ENCODE data around the gene UBE2E1.

Gene UBE2E1

GRCh38 chr3:23796518-23796917, 9.2 kb upstream of the UBE2E1 start:
- no peak for DNase-seq

GRCh38 chr3:23797491-23797890, 8.3 kb upstream of the UBE2E1 start:
- DNase-seq = no peak

- DNase-seq = no peak
Observed at GRCh38 chr3:23798456-23798855, 7.3 kb upstream of the UBE2E1 start.

DNA sequence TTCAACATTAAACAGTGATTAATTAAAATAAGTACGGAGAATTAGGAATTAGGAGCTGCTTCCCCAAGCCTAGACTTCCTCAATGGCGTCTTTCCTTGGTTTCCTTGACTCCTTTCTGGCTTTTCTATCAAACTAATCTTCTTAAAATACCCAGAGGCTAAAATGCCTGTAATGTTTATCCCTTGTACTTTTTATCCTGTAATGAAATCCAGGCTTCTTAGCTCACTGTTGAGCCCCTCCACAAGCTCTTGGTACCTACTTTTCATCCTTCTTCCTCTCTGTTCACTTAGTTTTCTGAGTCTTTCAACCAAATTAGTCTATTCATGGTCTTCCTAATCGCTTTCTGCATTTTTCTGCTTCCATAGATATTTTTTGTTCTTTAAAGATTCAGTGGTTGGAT, 6.9 kb upstream of the UBE2E1 start:
- DNase-seq = no peak

DNA sequence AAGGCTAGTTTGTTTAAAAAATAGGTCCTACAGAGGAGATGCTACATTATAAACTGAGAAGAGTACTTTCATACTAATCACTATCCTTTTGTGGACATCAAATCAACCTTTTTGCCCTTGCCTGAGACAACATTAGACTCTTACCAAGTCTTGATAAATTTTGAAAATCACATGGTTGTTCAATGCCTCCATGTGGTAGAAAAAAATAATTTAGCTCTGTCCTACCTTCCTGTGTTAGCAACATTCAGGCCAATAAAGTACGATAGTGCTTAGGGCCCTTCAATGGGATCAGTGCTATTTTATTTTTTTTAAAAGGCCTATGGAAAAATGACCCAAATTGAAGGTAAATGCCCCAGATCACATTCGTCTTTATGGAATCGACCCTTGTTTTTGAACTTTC, 5.0 kb upstream of the UBE2E1 start:
- DNase-seq = no peak

DNA sequence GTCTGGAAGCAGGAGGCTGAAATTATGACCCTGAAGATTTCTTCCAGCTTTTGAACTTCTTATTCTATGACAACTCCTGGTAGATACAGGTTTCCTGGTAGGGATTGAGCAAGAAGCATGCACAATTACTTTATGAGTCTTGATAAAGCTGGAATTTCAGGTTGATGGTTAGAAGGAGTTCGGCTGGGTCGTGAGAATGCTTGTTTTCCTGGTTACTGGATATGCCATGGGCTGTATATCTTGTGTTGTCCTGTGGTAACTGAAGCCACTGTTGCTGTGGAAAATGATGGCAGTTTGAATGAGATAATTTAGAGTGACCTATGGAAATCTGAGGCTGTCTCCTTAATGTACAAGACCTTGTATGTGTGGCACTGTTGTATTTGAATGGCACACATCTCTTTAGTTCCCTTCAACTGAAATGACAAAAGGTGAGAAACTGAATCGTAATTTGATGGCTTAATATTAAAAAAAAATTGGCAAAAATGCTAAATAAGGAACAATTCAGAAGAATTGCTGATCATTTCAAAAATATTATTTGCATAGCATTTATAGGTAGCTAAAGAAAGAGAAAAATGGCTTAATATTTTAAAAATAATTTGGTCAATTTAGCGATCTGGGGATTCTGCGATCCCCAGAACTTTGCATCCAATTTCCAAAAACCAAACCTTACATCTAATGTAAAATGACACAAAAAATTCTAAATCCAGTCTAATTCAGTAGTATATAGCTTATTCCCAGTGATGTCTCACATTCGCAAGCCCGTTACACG, 1.1 kb upstream of the UBE2E1 start:
- DNase-seq = no peak

DNA sequence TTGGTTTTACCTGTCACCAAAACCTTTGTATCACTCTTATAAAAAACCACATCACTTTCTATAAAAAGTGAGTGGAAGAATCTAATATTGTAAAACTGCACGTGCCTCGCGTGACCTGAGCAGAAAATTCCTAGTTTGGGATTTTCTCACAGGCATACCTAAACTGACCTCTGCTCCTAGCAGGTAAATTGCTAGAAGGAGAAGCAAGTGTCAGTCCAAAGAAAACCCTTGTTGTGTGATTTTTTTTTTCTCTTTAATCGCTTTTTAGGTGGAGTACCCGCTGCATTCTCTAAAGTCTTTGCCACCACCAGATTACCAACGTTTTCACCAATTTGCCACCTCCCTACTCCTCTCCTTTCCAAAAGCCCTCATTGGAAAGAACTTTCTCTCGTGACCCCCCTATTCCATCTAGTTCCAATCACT, 534 bp upstream of the UBE2E1 start:
- DNase-seq = no peak

- no peak for DNase-seq
Observed at GRCh38 chr3:23806534-23807423, 1.0 kb downstream of the UBE2E1 start.

- no peak for DNase-seq
Observed at GRCh38 chr3:23807424-23808015, 1.8 kb downstream of the UBE2E1 start.

GRCh38 chr3:23808525-23808924, 2.8 kb downstream of the UBE2E1 start:
- no peak for DNase-seq

- no peak for DNase-seq
Observed at GRCh38 chr3:23809294-23809693, 3.5 kb downstream of the UBE2E1 start.

GRCh38 chr3:23809840-23810342, 4.1 kb downstream of the UBE2E1 start:
- DNase-seq = no peak

DNA sequence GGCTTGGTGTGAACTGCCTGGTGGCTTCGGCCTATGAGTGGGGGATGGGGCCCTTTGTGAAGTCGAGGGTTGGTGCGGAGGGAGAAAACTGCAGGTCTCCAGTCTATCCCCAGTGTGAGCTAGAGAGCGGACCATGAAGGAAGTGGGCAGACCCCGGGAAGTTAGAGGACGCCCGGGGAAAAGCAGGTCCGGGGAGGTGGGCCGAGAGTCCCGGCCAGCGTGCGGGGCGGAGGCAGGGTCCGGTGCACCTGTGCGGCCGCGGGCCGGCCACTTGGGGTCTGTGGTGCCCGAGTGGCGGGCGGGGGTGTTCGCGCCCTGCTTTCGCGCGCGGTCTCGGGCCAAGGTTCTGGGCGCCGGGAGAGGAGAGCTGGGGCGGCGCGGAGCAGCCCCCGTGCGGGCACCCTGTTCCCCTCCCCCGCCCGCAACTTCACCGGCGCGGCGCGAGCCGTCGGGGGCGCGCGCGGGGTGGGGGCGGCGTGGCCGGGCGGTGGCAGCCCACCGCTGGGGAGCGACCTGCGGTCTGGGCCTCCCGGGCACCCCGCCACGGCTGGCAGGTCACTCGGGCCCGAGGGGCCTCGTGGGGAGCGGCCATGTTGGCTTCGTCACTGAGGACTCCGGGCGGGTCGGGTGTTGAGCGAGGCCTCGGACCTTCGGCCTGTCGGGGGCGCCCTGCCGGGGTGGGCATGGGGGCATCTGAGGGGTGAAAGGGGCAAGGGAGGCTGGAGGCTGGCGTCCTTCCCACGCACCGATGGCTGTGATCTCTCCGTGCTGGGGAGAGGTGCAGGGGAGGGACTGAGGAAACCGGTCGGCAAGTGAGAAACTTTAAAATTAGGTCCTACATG, 4.8 kb downstream of the UBE2E1 start:
- no peak for DNase-seq

DNA sequence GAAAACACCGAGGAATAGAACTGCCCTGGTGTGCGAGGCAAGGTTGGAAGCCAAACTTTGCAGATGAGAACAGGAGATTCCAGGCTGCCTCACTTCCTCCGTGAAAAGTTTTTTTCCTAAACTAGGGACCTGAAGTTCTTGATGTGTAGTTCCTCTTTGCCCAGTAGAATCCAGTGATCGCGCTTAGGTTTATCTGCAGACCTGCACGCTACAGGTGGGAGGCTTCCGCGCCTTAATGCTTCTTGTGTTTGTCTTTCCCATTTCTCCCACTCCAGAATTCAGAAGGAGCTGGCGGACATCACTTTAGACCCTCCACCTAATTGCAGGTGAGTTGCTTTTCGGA, 5.4 kb downstream of the UBE2E1 start:
- no peak for DNase-seq

GRCh38 chr3:23811919-23812318, 6.2 kb downstream of the UBE2E1 start:
- DNase-seq = no peak

DNA sequence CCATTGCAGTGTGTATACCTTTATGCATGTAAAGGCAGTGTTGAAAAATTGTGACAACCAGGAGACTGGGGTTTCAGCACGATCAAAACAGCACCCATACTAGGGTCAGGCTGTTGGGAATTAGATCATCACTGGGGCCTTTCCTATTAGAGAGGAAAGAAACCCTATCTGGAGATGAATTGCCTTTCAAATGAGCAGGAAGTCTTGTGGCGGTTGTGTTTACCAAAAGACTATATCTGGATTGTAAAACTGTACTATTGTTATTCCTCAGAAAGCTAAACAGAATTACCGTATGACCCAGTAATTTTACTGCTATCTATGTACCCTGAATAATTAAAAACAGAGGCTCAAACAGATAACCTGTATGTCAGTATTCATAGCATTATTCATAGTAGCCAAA, 10.1 kb downstream of the UBE2E1 start:
- DNase-seq = no peak

DNA sequence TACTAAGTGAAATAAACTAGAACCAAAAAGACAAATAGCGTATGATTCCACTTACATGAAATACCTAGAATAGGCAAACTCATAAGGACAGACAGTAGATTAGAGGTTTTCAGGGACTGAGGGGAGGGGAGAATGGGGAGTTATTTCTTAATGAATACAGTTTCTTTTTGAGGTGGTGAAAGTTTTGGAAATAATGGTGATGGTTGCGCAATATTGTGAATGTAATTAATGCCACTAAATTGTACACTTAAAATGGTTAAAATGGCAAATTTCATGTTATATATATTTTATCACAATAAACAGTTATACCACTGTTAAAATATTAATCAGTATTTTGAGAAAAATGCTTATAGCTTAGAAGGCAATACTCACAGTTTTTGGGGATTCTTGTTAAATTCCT, 11.0 kb downstream of the UBE2E1 start:
- no peak for DNase-seq

DNA sequence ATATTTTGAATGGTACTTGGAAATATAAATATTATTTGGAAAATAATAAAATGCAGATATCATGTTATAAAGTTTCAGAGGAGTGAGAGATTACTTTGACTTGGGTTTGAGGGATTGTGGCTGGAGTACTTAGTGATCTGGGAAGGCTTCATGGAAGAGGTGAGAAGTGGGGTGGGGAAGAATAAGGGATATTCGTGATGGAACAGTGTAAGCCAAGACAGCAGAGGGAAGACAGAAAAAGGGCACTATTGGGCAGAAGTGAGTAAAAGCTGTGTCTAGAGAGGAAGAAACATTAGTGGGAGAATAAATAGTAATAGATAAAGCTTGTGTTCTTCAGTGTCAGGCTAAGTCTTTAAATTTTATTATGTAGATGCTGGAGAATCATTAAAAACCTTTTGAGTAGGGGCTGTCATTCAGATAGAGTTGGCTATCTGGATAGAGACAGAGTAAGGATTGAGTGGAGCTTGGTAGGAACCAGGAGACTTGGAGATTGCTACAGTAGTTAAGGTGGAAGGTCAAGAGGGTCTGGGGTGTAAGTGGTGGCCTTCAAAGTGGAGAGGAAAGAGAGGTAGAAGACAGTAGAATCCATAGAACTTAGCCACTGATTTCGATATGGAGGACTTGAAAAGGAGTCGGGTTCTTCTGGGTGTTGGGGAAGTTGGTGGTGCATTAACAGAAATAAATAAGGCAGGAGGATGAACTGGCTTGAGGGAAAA, 11.9 kb downstream of the UBE2E1 start:
- DNase-seq = no peak

GRCh38 chr3:23819599-23820360, 14.0 kb downstream of the UBE2E1 start:
- no peak for DNase-seq

GRCh38 chr3:23820888-23821287, 15.1 kb downstream of the UBE2E1 start:
- no peak for DNase-seq

GRCh38 chr3:23821858-23822257, 16.1 kb downstream of the UBE2E1 start:
- DNase-seq = no peak

All from cerebellar nuclear complex (tissue), 1 donor.